Measurements from ENCODE around the gene GZF1. TPM values are rescaled to one million over a fixed set of nuclear protein-coding genes. Genes with fewer than 3 reads are reported as not detected.

GZF1 gene
- total RNA-seq, 2 donors from 2014 or later, result 12.2 to 15.5 TPM

GRCh38 chr20:23332467-23332866, 29.5 kb upstream of the GZF1 start:
- H3K4me1 ChIP-seq (ENCODE audit: control insufficient read depth, insufficient read depth, low read length), result no peaks in the 10 kb centered on the region
- Mint-ChIP-seq H3K36me3 (ENCODE audit: low read depth) (no peaks in the 10 kb centered on the region), H3K27me3 (ENCODE audit: insufficient read depth) (peaks cover 2% of the 10 kb centered on the region), H3K27ac (no peak overlapping the region), H3K9me3 (no peaks in the 10 kb centered on the region), H3K4me1 (no peaks in the 10 kb centered on the region), H3K4me3 (no peak overlapping the region)
- no peaks in the 10 kb centered on the region for H3K36me3 ChIP-seq (ENCODE audit: control insufficient read depth, insufficient read depth, low read length)
- TF ChIP-seq CTCF (conservative IDR thresholded peaks at IDR 0.05), result no peak
- H3K4me3 ChIP-seq (ENCODE audit: low read length), result no peak overlapping the region
- H3K9me3 ChIP-seq (ENCODE audit: control insufficient read depth, low read length), result peaks cover 10% of the 10 kb centered on the region
- no peak overlapping the region for H3K27ac ChIP-seq (ENCODE audit: low read depth, low read length)
- H3K27me3 ChIP-seq (ENCODE audit: control insufficient read depth, insufficient read depth, low read length, poor library complexity, severe bottlenecking), result no peaks in the 10 kb centered on the region
- H3K9ac ChIP-seq (ENCODE audit: extremely low read depth, low read length, poor library complexity, severe bottlenecking), result no peak overlapping the region
- WGBS, 2 experiments (ENCODE audit: insufficient coverage in 1 of 2, insufficient read length in 1 of 2), result 71 to 79% methylated on average over 1 to 2 of the region's 2 CpGs
- no peak for DNase-seq

- no peaks in the 10 kb centered on the region for H3K36me3 ChIP-seq (ENCODE audit: control insufficient read depth, insufficient read depth, low read length)
- H3K27me3 ChIP-seq (ENCODE audit: control insufficient read depth, insufficient read depth, low read length, poor library complexity, severe bottlenecking), result no peaks in the 10 kb centered on the region
- Mint-ChIP-seq H3K36me3 (ENCODE audit: low read depth) (no peaks in the 10 kb centered on the region), H3K4me1 (no peaks in the 10 kb centered on the region), H3K27me3 (ENCODE audit: insufficient read depth) (no peaks in the 10 kb centered on the region), H3K4me3 (no peak overlapping the region), H3K9me3 (no peaks in the 10 kb centered on the region), H3K27ac (no peak overlapping the region)
- H3K4me1 ChIP-seq (ENCODE audit: control insufficient read depth, insufficient read depth, low read length), result no peaks in the 10 kb centered on the region
- no peak for DNase-seq
- peaks cover 10% of the 10 kb centered on the region for H3K9me3 ChIP-seq (ENCODE audit: control insufficient read depth, low read length)
- H3K27ac ChIP-seq (ENCODE audit: low read depth, low read length), result no peak overlapping the region
- no peak overlapping the region for H3K4me3 ChIP-seq (ENCODE audit: low read length)
- TF ChIP-seq CTCF (conservative IDR thresholded peaks at IDR 0.05), result no peak
- no peak overlapping the region for H3K9ac ChIP-seq (ENCODE audit: extremely low read depth, low read length, poor library complexity, severe bottlenecking)
- 80 to 100% methylated on average over 1 to 3 of the region's 3 CpGs for WGBS, 2 experiments (ENCODE audit: insufficient coverage in 1 of 2, insufficient read length in 1 of 2)
Measured at GRCh38 chr20:23334111-23334510, 27.9 kb upstream of the GZF1 start.

- no peaks in the 10 kb centered on the region for H3K27me3 ChIP-seq (ENCODE audit: control insufficient read depth, insufficient read depth, low read length, poor library complexity, severe bottlenecking)
- WGBS, 2 experiments (ENCODE audit: insufficient coverage in 1 of 2, insufficient read length in 1 of 2), result 91 to 92% methylated on average over 4 to 5 of the region's 5 CpGs
- H3K4me1 Mint-ChIP-seq, result peaks cover under 1% of the 10 kb centered on the region
- no peaks in the 10 kb centered on the region for H3K4me1 ChIP-seq (ENCODE audit: control insufficient read depth, insufficient read depth, low read length)
- no peak for TF ChIP-seq CTCF (conservative IDR thresholded peaks at IDR 0.05)
- no peaks in the 10 kb centered on the region for H3K9me3 Mint-ChIP-seq
- H3K36me3 Mint-ChIP-seq (ENCODE audit: low read depth), result no peaks in the 10 kb centered on the region
- H3K9me3 ChIP-seq (ENCODE audit: control insufficient read depth, low read length), result no peaks in the 10 kb centered on the region
- no peak for DNase-seq
- H3K4me3 Mint-ChIP-seq, result no peak overlapping the region
- H3K4me3 ChIP-seq (ENCODE audit: low read length), result no peak overlapping the region
- no peaks in the 10 kb centered on the region for H3K36me3 ChIP-seq (ENCODE audit: control insufficient read depth, insufficient read depth, low read length)
- no peak overlapping the region for H3K27ac Mint-ChIP-seq
- no peak overlapping the region for H3K9ac ChIP-seq (ENCODE audit: extremely low read depth, low read length, poor library complexity, severe bottlenecking)
- no peaks in the 10 kb centered on the region for H3K27me3 Mint-ChIP-seq (ENCODE audit: insufficient read depth)
- no peak overlapping the region for H3K27ac ChIP-seq (ENCODE audit: low read depth, low read length)
Measured at GRCh38 chr20:23335521-23335920, 26.5 kb upstream of the GZF1 start.

All from endodermal cell (in vitro differentiated cells).